Effector memory CD4-positive, alpha-beta T cell (primary cell): ENCODE measurements around the gene NOXRED1.

Source experiments
- DNase-seq, 3 donors: peaks; one replicate each; pipeline ENCODE4 v3.0.0-alpha.2; 2020
- H3K27ac ChIP-seq: 2 replicates; pipeline ENCODE4 v1.7.0; 2013; ENCODE audit warnings: mild to moderate bottlenecking, low read length, moderate library complexity; ENCODE audit not compliant: insufficient read depth, poor library complexity, severe bottlenecking
- H3K27me3 ChIP-seq: replicated peaks from 2 replicates; pipeline ENCODE4 v1.7.0; 2013; ENCODE audit warnings: mild to moderate bottlenecking, low read length; ENCODE audit not compliant: insufficient read depth, control insufficient read depth, poor library complexity, severe bottlenecking
- H3K36me3 ChIP-seq: 2 replicates; pipeline ENCODE4 v1.7.0; 2013; ENCODE audit warnings: mild to moderate bottlenecking, low read length, moderate library complexity; ENCODE audit not compliant: control insufficient read depth, insufficient read depth
- H3K4me1 ChIP-seq: 2 replicates; pipeline ENCODE4 v1.7.0; 2013; ENCODE audit warnings: low read length, mild to moderate bottlenecking; ENCODE audit not compliant: control insufficient read depth, insufficient read depth, poor library complexity, severe bottlenecking
- H3K4me3 ChIP-seq: 2 replicates; pipeline ENCODE4 v1.7.0; 2013; ENCODE audit warnings: low read length, low read depth, mild to moderate bottlenecking; ENCODE audit not compliant: insufficient read depth, poor library complexity, severe bottlenecking
- H3K9me3 ChIP-seq: 2 replicates; pipeline ENCODE4 v1.7.0; 2013; ENCODE audit warnings: mild to moderate bottlenecking, low read length, moderate library complexity; ENCODE audit not compliant: control insufficient read depth

Gene NOXRED1

DNA sequence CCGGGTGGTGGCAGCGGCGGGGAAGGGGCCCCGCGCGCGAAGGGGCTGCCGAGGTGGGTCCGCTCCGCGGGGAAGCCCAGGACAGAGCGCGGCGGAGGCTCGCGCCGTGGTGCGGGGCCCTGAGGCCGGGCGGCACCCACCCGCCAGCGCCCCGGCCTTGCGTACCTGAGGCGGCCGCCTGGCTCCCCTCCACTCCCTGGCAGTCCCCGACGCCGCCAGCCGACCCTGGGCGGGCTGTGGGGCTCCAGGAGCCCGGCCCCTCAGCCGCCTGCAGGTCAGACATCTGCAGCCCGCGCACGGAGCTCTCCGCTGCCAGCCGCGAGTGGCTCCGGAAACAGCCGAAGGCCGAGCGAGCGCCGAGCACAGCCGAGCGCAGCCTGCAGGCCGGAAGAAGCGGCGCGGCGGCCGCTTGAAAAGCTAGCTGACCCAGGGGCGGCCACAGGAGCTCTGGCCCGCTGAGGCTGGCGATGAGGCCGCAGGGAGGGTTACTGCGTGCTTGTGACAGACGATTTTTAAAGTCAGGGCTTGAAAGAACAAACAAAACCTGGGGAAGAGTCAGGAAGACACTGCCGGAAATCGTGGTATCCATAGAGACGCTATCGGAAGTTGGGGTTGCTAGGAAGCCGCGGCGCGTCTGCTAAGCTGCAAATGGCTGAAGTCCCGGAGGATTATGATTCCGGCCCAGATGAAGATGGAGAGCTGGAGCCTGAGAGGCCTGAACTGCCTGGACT is 46.4 kb downstream of the NOXRED1 start, which contains the start of the genes SAMD15 and TMED8:
SAMD15 (plus strand) TSS at position 609 of the 731 bp plus-strand sequence; CDS start at position 649, 40 bp downstream.
TMED8 (minus strand) TSS at position 324 of the 731 bp plus-strand sequence; CDS start at position 283, 41 bp downstream.
- H3K27me3 ChIP-seq: no peaks in the 10 kb centered on the region
- peak within 1 kb of the TSS; percentile 94 for H3K4me3 ChIP-seq
- peaks cover 10% of the 10 kb centered on the region for H3K4me1 ChIP-seq
- no peaks in the 10 kb centered on the region for H3K9me3 ChIP-seq
- DNase-seq: peak; percentile 63 to 80 (median 76)
- H3K36me3 ChIP-seq: no peaks in the 10 kb centered on the region
- H3K27ac ChIP-seq: peak within 1 kb of the TSS; percentile 86

DNA sequence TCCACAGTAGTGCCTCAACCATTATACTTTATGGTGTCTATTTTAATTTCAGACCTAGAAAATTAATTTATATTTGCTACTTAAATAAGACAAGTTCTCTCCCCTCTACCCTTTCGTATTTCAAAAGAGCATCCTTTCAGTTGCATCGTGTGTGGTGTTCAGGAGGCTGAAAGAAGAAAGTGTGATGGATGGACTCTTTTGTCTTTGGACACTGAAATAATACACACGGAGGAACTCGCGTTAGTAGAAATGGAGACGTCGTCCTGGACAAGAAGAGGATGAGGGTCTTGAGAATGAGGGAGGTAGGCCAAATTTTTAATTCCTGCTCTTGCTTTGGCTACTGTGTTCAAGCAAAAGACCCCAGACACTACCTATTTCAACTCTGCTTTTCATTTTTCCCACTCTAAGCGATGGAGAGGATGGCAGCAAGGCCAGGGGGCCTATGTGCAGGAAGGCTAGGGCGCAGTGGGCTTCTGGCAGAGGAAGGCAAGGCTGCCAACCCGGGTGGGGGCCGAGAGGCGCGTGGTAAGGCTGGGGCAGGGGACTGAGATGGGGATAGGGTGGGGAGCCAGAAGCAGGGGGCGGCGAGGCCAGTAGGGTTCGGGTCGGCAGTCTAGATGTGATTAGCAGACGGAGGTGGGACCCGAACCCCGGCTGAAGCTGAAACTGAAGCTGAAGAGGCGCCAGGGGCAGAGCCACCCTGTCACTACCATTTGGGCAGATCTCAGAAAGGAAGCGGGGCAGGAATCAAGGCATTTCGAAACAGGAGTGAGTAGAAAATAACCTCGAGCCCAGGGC is 47.2 kb downstream of the NOXRED1 start:
- Histone ChIP-seq H3K4me1 (peaks cover 10% of the 10 kb centered on the region), H3K27me3 (no peaks in the 10 kb centered on the region), H3K9me3 (no peaks in the 10 kb centered on the region), H3K36me3 (no peaks in the 10 kb centered on the region), H3K27ac (peak overlapping the region; percentile 86), H3K4me3 (peak overlapping the region; percentile 94)
- peak in 2 of 3 donors; percentile 0 to 9 for DNase-seq

DNA sequence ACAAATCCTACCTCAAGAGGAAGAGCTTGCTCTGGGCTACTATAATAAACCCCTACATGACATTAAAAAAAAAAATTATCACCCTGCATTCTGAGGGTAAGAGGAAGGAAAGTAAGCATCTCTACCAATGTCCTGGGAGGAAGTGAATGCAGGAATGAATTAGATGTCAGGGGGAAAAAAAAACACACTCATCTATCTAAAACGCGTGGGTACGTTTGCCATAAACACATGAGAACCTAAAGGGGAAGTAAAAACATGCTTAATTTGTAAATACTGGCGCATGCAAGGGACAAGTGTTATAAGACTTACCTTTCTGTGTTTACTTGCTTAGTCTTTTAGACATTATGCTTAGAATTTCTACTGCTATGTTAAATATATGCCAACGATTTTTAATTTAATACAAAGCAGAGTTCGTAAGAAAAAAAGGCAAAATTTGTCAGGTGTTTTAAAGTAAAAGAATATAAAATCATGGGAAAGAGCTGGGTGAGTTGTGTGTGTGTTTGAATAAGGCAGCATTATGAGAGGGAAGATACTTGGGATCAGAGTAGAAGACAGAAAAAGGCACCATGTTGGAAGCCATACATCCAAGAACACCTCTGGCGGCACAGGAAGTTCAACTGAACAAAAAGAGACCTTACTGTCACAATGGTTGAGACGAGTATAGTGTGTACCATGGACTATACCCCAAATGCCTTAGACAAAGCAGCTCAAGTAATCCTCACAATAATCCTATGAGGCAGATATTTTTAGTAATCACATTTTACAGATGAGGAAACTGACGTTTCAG is 48.0 kb downstream of the NOXRED1 start:
- H3K36me3 ChIP-seq: no peaks in the 10 kb centered on the region
- no peaks in the 10 kb centered on the region for H3K27me3 ChIP-seq
- peak overlapping the region; percentile 94 for H3K4me3 ChIP-seq
- H3K27ac ChIP-seq: no peak overlapping the region
- H3K4me1 ChIP-seq: peaks cover 10% of the 10 kb centered on the region
- DNase-seq: no peak
- H3K9me3 ChIP-seq: no peaks in the 10 kb centered on the region

DNA sequence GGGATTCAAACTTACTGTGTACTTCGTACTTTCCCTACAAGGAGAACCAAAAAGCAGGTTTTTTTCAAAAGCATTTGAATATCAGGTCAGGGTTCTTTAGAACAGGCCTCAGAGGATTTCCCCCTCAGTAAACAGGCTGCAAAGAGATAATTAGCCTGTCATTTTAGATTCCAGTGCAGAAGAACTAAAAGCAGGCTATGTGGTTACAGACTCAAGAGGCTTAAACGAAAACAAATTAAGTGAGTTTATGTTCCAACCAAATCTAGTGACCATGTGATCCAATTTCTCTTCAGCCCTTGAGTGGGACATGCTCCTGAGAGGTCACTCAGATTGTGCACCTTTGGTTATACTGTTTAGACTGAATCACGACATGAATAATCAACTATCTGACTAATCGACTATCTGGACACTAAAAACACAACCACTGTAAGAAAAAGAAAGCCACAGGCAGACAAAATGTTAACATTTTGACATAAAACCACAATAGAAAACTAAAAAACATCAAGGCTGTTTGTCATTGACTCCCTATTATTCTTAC is 51.0 kb downstream of the NOXRED1 start:
- H3K27me3 ChIP-seq: no peaks in the 10 kb centered on the region
- H3K4me3 ChIP-seq: no peak overlapping the region
- no peak overlapping the region for H3K27ac ChIP-seq
- no peak for DNase-seq
- H3K9me3 ChIP-seq: no peaks in the 10 kb centered on the region
- no peaks in the 10 kb centered on the region for H3K36me3 ChIP-seq
- H3K4me1 ChIP-seq: peaks cover 8% of the 10 kb centered on the region

DNA sequence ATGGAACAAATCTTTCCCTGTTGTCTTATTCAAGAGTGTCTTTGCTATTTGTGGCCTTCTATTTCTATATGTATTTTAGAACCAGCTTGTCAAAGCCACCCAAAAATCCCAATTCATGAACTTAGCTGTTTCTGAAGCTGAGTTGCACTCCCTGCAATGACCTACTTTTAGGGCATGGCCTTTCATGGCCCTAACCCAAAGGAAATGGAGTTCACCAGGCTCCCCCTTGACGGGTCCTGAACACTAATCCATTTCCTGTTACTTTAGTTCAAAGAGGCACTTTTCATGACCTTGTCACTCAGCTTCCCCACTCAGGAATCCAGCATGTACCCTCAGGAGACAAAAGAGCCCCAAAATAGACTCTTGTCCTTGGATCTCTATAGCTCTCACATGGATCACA is 54.0 kb downstream of the NOXRED1 start:
- Histone ChIP-seq H3K27me3 (no peaks in the 10 kb centered on the region), H3K4me3 (no peak overlapping the region), H3K4me1 (no peaks in the 10 kb centered on the region), H3K36me3 (no peaks in the 10 kb centered on the region), H3K27ac (no peak overlapping the region), H3K9me3 (no peaks in the 10 kb centered on the region)
- DNase-seq: peak in 2 of 3 donors; percentile 11

DNA sequence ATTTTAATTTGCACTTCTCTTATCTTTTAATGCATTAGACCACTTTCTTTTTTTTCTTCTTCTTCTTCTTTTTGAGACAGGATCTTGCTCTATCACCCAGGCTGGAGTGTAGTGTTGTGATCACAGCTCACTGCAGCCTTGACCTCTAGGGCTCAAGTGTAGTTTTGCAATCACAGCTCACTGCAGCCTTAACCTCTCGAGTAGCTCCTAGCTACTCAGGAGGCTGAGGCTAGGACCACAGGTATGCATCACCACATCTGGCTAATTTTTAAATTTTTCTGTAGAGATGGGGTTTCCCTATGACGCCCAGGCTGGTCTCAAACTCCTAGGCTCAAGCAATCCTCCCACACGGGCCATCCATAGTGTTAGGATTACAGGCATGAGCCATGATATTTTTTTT is 59.2 kb downstream of the NOXRED1 start:
- Histone ChIP-seq H3K27me3 (no peaks in the 10 kb centered on the region), H3K36me3 (no peaks in the 10 kb centered on the region), H3K4me3 (no peak overlapping the region), H3K27ac (no peak overlapping the region), H3K9me3 (no peaks in the 10 kb centered on the region), H3K4me1 (no peaks in the 10 kb centered on the region)
- no peak for DNase-seq

DNA sequence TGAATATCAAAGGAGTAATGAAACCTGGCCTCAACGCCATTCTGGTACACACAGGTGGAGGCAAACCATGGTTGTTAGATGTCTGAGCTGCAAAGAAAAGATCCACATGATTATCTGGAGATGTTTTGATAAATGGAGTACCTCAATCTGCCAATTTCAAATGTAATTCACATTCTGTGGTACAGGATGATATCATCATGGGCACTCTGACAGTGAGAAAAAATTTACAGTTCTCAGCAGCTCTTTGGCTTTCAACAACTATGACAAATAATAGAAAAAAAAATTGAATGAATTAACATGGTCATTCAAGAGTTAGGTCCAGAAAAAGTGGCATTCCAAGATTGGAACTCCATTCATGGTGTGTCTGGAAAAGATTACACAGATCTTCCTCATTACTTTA is 63.7 kb downstream of the NOXRED1 start:
- H3K4me1 ChIP-seq: no peaks in the 10 kb centered on the region
- no peaks in the 10 kb centered on the region for H3K27me3 ChIP-seq
- no peak overlapping the region for H3K27ac ChIP-seq
- H3K4me3 ChIP-seq: no peak overlapping the region
- DNase-seq: no peak
- H3K36me3 ChIP-seq: no peaks in the 10 kb centered on the region
- no peaks in the 10 kb centered on the region for H3K9me3 ChIP-seq

DNA sequence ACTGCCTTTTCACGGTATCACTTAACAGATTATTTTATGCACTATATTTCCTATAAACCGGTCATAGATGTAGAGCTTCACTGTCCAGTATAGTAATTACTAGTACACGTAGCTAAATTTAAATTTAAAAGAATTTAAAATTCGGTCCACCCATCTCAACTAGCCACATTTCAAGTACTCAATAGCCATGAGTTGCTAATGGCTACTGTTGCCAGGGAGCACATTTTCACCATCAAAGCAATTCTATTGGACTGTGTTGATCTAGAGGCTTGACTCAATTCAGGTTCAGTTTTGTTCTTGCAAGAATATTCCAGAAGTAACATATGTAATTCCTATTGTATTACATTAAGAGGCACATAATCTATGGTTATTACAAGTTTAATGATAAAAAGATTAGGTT is 66.4 kb downstream of the NOXRED1 start:
- H3K9me3 ChIP-seq: no peaks in the 10 kb centered on the region
- H3K4me3 ChIP-seq: no peak overlapping the region
- no peaks in the 10 kb centered on the region for H3K27me3 ChIP-seq

DNA sequence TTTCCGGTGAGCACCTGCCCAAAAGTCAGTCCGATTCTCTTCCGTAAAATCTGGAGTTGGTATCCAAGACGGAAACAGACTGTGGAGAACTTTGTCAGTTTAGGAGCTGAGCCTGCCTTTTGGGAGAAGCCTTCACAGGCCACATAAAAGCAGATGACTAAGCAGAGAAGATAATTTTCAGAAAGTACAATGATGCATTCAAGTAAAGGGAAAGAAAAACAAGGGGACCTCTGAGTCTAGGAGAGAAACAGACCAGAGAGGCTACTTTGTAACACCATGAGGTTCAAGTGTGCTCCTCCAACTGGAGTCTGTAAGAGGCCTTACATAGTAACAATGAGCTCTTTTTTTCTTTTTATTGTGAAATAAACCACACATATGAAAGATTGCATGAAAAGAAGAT is 67.5 kb downstream of the NOXRED1 start:
- Histone ChIP-seq H3K4me3 (no peak overlapping the region), H3K4me1 (no peaks in the 10 kb centered on the region), H3K27me3 (no peaks in the 10 kb centered on the region), H3K27ac (no peak overlapping the region), H3K36me3 (no peaks in the 10 kb centered on the region), H3K9me3 (no peaks in the 10 kb centered on the region)
- DNase-seq: no peak

More for the DNA sequence above, 66.4 kb downstream of the NOXRED1 start:
- Histone ChIP-seq H3K4me1 (no peaks in the 10 kb centered on the region), H3K27ac (no peak overlapping the region), H3K36me3 (no peaks in the 10 kb centered on the region)
- DNase-seq: no peak
